ENCODE results near the gene GPRC5D.
A peak's percentile ranks its signal among the peaks of the same experiment; 100 is the strongest.

Gene GPRC5D

DNA sequence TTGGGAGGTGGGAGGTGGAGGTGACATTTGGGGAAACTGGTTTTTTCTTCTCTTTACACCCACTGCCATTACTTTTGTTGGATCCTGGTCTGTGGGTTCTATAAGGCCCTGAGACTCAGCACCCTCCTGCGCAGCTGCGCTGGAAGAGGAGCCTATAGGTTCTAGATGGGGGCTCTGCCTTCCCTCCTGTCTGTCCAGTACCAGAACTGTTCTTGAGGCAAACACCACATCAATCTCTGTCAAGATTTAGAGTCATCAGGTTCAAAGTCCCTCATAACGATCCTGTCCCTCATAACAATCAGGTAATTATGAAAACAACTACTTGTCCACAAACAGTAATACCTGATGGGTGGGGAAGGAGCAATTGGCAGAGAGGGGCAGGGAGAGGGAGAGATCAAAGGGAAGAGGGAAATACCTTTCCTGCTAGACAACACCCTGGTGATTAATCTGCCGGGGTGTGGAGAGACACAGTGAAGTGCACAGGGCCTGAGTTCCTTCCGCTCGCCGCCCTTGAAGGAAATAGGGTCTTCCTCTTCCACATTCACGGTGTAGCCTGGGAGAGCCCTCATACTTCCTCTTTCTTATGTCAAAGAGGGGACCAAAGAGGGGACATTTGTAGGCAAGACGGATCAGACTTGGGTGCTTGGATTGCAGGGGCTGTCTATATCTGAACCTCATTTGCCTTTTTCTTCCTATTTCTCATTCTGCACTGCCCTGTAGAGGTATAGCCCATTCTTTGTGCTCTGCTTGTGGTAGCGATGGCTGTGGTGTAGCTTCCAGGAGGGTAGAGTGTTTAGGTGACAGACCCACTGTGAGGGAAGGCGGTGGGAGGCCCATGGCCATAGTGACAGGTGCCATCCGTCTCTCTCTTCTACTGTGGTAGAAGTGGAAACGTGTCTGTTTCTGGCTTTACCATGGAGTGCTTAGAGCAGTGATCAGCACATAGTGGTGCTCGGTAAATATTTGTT, 48.0 kb downstream of the GPRC5D start:
- DNase-seq (ENCODE audit: low spot score): no peak

DNA sequence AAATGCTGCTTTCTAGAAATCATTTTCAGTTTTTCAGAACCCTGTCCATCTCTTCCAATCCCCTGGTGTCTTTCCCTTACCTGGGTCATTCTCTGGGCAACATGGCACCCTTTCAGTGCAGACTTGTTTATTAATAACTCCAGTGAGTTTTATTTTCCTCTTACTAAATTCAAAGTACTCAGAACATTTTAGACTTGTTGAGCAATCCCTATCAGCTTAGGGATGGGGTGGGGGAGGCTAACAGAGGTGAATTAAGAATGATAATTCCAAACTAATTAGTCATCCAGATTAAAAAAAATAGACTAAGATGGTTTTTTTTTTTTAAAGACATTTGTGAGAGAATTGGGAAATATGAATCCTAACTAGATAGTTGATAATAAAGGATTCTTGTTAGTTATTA, 49.9 kb downstream of the GPRC5D start:
- no peak for DNase-seq (ENCODE audit: low spot score)

DNA sequence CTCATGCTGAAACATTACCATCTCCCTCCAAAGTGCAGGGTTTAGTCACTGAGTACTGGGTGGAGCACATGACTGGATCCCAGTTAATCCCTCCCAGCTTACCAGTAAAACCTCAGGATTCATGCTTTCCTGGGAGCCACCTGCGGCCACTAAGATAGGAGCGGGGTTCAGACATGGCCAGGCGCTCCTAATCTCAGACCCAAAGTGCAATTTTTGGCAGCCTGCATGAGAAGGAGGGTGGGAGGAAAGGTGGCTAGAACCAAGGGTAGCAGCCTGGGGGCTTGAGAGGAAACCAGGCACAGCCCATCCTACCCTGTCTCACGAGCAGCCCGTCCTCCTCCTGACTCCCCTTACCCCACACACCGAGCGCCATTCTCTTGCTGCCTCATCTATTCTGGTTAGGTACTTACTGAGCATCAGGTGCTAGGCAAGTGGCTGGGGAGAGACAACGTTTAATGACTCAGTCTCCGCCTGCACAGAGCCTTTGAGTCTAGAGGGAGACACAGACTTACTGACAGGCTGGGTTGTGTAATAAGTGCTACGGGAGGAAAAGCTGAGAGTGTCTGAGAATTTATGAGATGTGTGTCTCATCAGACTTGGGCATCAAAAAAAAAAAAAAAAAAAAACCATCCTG, 50.7 kb downstream of the GPRC5D start:
- DNase-seq (ENCODE audit: low spot score): no peak

DNA sequence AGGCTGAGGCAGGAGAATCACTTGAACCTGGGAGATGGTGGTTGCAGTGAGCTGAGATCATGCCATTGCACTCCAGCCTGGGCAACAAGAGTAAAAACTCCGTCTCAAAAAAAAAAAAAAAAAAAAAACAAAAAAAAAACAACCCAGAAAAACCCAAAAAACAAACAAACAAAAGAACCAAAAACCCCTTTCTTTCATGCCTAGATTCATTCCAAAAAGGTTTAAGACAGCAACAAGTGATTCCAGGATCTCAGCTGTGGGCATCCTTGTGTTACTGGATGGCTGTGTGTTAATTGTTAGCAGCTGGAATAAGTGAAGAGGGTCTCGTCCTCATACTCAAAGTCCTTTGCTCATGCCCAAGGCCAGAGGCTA, 51.2 kb downstream of the GPRC5D start:
- DNase-seq (ENCODE audit: low spot score): no peak

DNA sequence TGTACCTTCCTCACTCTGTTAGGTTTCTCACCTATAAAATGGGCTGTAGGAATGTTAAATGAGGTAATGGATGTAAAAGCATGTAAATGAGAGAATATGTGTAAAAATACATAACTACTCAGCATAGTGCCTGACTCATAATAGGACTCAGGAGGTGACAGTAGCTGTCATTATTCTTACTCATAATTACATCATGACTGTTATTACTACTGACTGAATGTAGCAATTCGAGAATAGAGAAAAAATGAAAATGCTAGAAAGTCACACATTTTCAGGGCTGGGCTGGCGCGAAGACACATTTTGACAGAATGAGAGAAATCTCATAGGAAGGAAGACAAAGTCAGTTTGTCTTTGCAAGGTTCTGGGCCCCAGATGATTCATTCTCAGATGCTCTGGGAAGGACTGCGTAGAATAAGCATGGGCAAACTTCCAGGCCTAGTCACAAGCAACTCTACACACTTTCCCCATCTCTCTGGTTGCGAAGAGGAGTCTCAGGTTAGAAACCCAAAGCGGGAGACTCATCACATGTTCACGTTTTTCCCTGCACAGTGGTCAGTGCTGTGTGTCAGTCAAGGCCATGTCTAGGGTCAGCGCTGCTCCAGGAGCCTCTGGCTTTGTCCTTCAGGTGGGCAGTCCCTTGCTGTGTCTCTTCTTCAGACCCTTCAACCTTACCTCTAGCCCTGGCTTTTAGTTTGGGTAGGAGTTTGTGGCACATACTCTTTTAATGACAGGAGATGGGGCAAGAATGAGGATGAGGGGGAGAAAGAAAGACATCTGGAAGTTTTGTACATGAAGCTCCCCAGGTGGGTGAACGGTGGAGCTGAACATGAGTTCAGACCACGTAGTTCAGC, 52.2 kb downstream of the GPRC5D start:
- DNase-seq (ENCODE audit: low spot score): no peak

DNA sequence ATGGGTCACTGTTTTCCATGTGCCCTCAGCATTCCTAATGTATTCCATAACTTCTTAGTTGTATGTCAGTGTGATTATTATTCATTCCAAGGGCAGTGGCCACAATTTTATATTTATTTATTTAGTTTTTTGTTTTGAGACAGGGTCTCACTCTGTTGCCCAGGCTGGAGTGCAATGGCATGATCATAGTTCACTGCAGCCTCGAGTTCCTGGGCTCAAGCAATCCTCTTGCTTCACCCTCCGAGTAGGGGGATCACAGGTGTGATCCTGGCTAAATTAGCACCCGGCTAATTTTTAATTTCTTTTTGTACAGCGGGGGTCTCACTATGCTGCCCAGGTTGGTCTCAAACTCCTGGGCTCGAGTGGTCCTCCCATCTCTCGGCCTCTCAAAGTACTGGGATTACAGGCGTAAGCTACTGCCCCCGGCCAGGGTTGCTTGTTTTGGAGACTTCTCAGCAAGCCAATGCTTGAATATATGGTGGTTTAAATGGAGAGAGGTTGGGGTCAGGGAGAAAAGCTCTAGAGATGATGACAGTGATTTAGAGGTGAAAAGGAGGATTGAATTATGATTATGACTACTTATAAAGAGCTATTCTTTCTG, 53.0 kb downstream of the GPRC5D start:
- no peak for DNase-seq (ENCODE audit: low spot score)

DNA sequence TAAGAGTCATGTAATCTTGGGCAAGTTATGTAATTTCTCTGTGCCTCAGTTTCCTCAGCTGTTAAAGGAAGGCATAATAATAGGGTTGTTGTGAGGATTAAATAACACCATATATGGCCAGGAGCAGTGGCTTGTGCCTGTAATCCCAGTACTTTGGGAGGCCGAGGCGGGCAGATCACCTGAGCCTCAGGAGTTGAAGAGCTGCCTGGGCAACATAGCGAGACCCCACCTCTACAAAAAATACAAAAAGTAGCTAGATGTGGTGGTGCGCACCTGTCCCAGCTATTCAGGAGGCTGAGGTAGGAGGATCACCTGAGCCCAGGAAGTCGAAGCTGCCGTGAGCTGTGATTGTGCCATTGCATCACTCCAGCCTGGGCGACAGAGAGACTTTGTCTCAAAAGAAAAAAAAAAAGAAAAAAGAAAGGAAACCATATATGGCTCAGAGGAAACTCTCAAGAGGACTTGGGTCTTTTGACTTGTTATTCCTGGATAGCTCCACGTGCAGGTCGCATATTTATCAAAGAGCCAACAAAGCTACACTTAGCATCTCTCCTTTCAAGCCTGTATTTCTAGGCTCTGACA, 53.7 kb downstream of the GPRC5D start:
- DNase-seq (ENCODE audit: low spot score): no peak

DNA sequence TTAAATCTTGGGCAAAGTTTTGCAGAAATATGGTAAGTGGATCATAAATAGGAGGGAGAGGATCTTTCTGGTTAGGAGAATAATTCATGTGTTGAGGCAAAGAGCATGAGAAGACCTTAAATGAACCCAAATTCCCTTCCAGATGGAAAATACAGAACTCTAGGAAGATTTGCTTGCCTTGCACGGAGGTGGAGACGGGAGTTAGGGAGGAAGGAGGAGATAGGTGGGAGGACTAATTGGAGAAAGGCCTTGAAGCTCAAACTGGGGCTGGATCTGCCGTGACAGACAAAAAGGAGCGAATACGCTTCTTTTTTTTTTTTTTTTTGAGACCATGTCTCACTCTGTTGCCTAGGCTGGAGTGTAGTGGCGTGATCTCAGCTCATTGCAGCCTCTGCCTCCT, 54.7 kb downstream of the GPRC5D start:
- no peak for DNase-seq (ENCODE audit: low spot score)

DNA sequence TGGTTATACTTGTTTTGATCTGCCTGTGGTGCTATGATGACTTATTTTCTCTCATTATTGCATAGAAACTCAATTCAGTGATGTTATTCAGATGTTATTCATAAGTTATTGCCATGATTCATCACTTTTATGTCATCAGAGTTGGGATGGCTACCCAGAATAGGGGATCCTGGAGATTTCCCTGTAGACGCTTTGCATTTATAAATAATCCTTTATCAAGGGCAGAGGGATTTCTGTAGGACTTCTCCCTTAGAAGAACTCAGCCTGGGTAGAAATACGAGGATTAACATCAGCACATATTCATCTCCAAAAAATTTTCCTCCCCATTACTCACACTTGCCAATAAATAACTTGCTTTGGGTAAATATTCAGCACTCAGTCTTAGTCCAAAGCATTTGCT, 55.7 kb downstream of the GPRC5D start:
- DNase-seq (ENCODE audit: low spot score): no peak

DNA sequence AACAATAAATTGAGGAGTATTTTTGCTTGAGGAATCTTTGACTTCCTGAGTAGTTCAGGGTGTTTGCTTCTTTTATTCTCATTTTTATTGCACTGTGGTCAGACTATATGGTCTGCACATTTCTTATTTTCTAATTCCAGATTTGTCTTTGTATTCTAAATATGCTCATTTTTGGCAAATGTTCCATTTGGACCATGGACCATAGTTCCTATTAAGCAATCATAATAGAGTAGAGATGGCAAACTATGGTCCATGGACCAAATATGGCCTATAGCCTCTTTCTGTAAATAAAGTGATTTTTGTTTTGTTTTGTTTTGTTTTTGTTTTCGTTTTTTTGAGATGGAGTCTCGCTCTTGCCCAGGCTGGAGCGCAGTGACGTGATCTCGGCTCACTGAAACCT, 58.5 kb downstream of the GPRC5D start:
- DNase-seq (ENCODE audit: low spot score): no peak

DNA sequence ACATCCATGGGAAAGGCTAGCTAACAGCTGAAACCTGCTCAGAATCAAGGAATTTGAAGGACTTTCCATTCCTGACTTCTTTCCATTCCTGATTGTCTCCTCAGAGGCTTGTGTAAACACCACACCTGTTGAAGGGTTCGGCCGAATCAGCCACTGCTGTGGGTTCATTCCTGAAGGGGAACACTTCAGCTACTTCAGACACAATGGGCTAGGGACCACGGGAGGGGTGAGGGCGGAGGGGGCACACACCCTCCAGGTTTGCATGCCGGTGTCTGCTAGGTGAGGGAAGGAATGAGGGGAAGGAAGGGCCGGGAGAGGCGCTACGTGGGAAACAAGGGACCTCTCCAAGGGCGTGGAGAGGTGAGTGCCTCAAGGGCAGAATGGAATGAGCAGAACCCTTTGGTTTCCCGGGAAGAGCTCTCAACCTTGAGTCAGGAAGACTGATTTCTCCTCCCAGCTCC, 59.3 kb downstream of the GPRC5D start:
- DNase-seq (ENCODE audit: low spot score): no peak

DNA sequence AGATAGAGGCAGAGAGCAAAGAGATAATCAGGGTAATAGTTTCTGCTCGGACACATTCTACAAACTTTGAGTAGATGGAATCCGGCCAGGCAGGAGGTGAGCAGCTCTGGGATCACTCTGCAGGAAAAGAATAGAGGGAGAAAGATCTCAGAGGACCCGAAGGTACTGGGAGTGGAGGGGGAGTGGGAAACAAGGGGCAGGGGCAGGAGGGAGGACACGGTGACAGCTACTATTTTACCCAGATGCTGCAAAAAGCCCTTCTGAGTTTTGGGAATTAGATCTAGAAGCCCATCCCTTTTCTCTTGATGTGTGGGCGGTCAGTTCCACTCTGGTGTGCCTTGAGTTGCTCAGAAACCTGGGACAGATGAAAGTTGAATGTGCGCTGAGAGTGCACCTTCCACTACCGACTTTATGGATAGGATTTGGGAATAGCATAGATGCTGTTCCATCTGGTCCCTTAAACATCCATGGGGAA, 60.1 kb downstream of the GPRC5D start:
- no peak for DNase-seq (ENCODE audit: low spot score)

DNA sequence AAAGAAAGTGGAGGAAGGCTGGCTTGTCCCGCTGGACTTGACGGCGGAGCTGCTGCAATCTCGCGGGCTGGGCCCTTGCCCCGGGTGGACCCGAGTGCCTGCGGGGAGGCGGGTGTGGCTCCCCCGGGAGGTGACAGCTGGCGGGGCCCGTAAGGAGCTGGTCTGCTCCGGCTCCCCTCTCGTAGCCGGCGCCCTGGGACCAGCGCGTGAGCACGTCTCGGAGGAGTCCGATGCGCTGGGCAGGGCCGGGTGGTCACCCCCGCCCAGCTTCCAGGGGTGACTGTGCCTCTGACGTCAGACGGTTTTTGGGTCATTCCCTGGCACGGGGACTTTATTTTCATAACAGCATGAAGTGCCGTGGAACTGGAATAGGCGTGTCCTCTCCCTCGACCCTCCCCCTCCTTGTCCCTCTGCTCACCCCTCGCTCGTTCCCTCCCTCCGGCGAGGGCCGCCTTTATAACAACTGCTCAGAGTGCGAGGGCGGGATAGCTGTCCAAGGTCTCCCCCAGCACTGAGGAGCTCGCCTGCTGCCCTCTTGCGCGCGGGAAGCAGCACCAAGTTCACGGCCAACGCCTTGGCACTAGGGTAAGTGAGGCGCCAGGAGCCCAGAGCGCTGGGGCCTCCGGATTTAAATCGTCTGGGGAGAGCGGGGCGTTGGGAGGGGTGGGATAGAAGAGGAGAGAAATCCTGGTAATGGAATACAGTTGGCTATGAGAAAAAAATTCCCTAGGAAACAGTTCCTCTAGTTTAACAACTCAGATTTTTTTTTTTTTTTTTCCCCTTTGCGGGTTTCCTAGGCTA, 60.7 kb downstream of the GPRC5D start, which contains the start of gene GPRC5A:
Gene GPRC5A, plus strand, starts transcription at position 483 of the 801 bp plus-strand sequence. CDS start 16,688 bp downstream, outside the sequence.
- peak; percentile 40 for DNase-seq (ENCODE audit: low spot score)

Measured in HuH-7.5 (cell line).